ENCODE measurements around the gene RDH13.

DNA sequence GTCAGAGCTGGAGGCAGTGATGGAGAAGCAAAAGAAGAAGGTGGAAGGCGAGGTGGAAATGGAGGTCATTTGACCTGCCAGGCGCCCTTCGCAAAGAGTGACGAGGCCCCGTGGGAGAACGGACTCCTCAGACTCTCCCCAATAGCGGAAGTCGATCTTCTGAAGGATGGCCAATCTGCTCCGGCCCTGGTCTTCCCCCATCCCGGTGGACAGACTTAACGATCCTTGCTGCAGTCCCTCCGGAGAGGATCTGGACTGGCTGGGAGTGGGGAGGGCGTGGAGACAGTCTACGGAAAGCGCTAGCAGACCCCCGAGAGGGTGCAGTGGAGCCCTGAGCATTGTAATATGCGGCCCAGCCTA, 24.6 kb upstream of the RDH13 start:
- TF ChIP-seq, protein P1, sequence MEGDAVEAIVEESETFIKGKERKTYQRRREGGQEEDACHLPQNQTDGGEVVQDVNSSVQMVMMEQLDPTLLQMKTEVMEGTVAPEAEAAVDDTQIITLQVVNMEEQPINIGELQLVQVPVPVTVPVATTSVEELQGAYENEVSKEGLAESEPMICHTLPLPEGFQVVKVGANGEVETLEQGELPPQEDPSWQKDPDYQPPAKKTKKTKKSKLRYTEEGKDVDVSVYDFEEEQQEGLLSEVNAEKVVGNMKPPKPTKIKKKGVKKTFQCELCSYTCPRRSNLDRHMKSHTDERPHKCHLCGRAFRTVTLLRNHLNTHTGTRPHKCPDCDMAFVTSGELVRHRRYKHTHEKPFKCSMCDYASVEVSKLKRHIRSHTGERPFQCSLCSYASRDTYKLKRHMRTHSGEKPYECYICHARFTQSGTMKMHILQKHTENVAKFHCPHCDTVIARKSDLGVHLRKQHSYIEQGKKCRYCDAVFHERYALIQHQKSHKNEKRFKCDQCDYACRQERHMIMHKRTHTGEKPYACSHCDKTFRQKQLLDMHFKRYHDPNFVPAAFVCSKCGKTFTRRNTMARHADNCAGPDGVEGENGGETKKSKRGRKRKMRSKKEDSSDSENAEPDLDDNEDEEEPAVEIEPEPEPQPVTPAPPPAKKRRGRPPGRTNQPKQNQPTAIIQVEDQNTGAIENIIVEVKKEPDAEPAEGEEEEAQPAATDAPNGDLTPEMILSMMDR (IDR thresholded peaks at IDR 0.05), result no peak
- TF ChIP-seq EP300 (IDR thresholded peaks at IDR 0.05), result no peak

Data from ovary (tissue), 3 donors.